Esophagus mucosa (tissue), 1 donor: ENCODE measurements around the gene GRP. TPM values are rescaled to one million over a fixed set of nuclear protein-coding genes. Genes with fewer than 3 reads are reported as not detected.

Source experiments
- ATAC-seq: fragments of 200-7000 bp; cut with Tn5 transposase; one replicate; pipeline ENCODE4 v1.9.1; 2020
- total RNA-seq: library from RNA; stranded (reverse); gene quantifications from one replicate; pipeline ENCODE4 v1.2.4, GENCODE V29; 2023
- donor health status: DM: yes; HTN: yes; CAD: no.

The GRP gene
- not detected for total RNA-seq

DNA sequence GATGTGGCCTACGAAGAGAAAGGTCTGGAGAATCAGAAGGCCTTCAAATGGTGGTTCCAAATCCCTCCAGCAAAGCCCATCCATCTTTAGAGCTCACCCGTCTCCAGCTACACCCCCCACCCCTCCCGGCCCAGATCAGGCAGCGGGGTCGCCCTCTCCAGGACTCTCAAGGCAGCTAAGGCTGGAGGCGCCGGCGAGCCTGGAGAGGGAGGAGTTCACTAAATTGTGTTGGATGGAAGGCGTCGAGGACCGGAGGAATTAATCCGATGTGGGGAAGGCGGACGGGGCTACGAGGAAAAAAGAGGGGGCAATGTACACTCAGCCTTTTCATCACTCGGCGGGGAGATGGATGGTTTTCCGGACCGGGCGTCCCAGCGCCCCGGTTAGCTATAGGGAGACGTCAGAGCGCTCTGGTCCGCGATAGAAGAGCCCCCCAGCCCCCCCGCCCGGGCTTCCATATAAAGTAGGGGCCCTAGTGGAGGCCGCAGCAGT lies at the start of gene GRP:
Gene GRP (plus strand): TSS at position 487 of the 492 bp plus-strand sequence. CDS start 108 bp downstream, outside the sequence.
- ATAC-seq, result no peak

- no peak for ATAC-seq
Observed at GRCh38 chr18:59172664-59173249, 47.2 kb upstream of the GRP start.

- ATAC-seq, result no peak
Observed at GRCh38 chr18:59177485-59177884, 42.5 kb upstream of the GRP start.

DNA sequence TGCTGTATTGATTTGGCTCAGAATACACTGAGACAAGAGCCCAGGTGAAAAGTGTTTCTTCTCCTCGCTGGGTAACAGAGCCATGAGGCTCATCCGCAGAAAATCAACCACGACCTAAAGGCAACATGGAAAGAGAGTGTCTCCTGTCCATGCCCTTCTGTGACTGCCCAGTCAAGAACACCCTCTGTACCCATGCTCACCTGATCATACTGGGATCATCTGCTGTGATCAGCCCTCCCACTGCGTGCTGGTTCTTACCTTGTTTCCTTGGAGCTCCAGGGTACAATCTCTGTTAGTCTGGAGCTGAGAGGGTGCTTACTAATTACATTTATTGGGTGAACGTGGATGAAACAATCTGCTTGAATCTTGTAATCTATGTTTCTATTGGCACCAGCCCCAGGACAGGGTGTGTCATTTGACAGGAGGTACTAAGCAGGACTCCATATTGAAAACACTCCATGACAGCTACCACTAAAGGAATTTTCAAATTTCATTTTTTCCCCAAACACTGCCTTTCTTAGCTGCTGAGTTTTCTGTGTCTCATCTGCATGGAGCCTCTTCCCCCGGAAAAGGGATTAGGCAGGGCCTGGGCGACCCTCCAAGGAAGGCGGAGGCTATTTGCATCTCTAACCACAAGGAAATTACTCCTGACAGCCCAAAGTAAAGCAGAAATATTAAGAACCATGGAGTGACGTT lies 39.7 kb upstream of the GRP start:
- ATAC-seq, result no peak

DNA sequence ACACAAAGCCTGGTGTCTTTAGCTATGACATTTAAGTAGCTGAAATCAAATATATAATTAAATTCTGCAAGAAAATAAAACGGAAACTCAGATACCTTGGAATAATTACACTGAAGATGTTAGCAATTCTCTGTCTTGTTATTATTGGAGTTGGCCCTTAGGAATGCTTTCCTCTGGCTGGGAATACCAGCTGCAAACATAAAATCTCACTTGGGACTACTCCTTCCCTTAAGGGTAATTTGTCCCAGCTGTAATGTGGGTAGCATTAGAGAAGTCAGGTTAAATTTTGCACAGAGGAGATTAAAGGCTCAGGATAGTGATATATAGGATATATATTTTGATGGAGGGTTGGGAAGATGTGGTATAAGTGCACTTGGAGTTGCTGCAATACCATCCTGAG lies 37.3 kb upstream of the GRP start:
- no peak for ATAC-seq

GRCh38 chr18:59189008-59189407 lies 30.9 kb upstream of the GRP start:
- no peak for ATAC-seq

DNA sequence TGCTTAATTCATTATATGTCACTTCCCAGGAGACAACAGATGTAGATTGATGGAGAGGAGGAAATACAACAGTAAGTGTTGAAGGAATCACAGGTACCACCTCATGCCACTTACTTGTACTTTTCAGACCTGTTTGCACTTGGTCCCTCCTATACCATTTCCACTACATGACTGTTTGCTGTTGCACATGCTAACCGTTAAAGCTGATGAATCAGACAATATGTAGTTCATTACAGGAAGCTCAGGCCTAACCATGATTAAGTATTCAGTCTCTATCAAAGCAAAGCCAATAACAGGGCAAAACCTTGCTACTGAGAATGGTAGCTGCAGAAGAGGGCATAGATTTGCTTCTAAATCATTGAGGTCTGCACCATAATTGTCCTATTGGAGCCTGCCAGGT lies 30.2 kb upstream of the GRP start:
- ATAC-seq, result no peak

DNA sequence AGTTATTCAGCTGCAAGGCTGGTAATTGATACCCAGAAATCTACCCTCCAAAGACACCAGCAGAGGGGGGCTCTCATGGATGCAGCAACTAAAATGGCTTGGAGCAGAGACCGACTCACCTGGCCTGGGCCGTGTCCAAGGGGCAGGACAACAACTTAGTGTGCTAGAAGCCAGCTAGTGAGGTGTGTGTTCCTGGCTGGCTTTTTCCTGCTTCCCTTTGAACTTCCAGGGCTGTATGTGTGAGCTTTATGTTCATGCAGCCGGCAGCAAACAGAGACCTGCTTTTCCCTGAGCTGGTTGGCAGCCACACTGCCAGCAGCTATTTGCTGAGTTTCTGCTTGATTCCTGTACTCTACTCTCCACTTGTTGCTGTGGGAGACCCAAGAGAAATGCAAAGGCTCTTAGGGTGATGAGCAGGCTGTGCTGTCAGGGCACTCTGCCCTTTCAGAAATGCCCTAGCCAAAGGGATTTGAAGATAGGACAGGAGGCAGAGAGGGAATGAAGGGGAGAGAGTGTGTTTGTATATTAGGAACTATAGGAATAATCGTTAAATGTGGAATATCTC lies 23.7 kb upstream of the GRP start:
- ATAC-seq, result no peak

- no peak for ATAC-seq
Observed at GRCh38 chr18:59197636-59198035, 22.3 kb upstream of the GRP start.

GRCh38 chr18:59198215-59198614 lies 21.7 kb upstream of the GRP start:
- no peak for ATAC-seq

DNA sequence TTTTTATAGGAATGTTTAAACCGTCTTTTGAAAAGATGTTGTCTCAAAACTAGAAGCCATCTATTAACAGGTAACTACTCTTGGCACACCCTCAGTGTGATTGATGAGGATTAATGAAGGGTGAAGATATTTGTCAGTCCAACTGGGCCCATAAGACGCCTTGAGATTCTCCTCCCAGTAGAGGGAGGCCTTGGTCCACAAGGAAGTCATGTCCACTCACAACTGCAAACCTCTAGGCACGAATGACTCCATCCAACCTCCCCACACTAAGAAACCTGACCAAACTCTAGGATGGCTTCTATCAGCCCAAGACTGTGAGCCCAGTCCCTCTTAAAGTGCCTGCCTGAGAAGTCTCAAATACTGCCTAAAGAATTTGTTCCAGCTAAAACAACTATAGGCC lies 19.2 kb upstream of the GRP start:
- ATAC-seq, result no peak

DNA sequence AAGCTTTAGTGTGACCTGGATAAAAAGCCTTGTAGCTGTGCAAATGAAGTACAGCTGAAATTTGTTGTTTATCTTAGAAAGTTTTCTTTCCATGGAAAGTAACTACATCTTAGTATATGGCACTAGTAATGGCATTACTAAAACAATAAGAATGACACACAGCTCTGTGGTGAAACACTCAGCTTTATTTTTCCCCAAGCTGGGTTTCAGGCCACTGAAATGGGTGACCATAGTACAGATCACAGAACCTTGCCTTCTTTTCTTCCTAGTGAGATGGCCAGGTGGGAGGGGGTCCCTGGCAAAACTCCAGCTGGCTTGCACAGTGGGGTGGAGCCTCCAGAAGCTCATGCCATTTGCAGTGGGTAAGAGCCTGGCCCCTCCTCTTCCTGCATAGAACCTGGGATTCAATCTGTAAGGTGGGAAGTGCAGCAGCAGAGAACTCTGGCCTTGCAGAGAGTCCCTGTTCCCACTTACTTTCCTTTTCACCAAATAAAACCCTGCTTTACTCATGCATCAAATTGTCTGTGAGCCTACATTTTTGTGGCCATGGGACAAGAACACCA lies 17.6 kb upstream of the GRP start:
- ATAC-seq, result no peak

GRCh38 chr18:59207506-59207905 lies 12.5 kb upstream of the GRP start:
- ATAC-seq, result no peak

DNA sequence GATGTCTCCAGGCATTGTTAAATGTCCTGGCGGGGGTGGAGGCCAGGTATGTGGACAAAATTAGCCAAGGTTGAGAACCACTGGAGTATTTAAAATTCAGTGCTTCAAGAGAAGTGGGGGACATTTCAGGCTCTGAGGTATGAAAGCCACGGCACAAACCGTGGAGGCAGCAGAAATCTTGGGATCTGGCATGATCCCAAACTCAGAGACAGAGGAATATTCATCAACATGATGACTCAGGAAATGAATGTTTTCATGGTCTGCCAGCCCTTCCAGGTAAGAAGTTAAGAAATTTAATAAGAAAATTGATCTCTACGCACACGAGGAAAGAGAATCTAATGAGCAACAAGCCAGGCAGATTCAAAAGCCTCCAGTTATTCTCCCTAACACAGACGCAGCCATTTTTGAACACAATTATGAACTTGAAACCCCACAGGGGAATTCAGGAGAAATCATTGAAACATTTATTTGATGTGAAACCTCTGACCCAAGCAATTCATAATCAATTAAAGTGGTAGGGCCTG lies 11.3 kb upstream of the GRP start:
- ATAC-seq, result no peak

- no peak for ATAC-seq
Observed at GRCh38 chr18:59210299-59210698, 9.7 kb upstream of the GRP start.

DNA sequence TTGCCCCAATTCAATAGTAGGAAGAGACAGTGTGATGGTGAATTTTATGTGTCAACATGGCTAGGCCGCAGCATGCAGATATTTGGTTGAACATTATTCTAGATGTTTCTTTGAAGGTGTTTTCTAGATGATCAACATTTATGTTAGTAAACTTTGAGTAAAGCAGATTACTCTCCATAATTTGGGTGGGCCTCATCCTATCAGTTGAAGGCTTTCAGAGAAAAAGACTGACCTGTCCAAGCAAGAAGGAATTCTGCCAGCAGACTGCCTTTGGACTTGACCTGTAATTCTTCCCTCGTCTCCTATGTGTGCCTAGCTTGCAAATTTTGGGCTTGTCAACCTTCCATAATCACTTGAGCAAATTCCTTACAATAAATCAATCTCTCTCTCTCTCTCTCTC lies 8.3 kb upstream of the GRP start:
- no peak for ATAC-seq

GRCh38 chr18:59218018-59218417 lies 1.9 kb upstream of the GRP start:
- ATAC-seq, result no peak

DNA sequence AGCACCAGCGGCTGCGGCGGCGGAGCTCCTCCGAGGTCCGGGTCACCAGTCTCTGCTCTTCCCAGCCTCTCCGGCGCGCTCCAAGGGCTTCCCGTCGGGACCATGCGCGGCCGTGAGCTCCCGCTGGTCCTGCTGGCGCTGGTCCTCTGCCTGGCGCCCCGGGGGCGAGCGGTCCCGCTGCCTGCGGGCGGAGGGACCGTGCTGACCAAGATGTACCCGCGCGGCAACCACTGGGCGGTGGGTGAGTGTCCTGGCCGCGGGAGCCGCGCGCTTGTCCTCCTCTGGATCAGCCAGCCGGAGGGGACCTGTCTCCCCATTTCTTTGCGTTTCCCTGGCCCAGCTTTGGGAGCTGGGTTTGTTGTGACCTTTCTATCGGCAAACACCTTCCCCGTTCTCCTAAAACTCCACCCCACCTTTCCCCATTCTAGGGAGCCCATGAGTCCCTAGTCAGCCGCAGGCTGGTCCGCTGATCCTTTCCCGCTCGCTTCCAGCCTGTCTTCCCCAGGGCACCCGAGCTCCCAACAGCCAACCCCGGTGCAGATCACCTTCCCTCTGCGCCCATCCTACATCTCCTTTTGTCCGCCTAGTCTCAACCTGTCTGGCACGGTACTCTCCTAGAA lies 316 bp downstream of the GRP start:
- ATAC-seq, result peak; percentile 11

- ATAC-seq, result no peak
Observed at GRCh38 chr18:59220784-59221765, 1.1 kb downstream of the GRP start.

- ATAC-seq, result no peak
Observed at GRCh38 chr18:59222341-59222740, 2.4 kb downstream of the GRP start.

GRCh38 chr18:59228351-59228750 lies 8.4 kb downstream of the GRP start:
- no peak for ATAC-seq

GRCh38 chr18:59229191-59229590 lies 9.2 kb downstream of the GRP start:
- ATAC-seq, result no peak
